T-helper 2 cell treated with Interferon-gamma antibody and Interleukin-4, amounts not matched to agents 5 μg/mL and 100 μg/mL, for 36 hours (primary cell): ENCODE measurements around the gene EFR3B.

Experiments
- DNase-seq: peaks from one replicate; pipeline ENCODE4 v3.0.0; 2021; ENCODE audit warnings: low spot score
- H3K27ac Mint-ChIP-seq: one replicate; pipeline ENCODE4 v1.8.0; 2021; ENCODE audit warnings: mild to moderate bottlenecking, mixed read lengths
- H3K27me3 Mint-ChIP-seq: one replicate; pipeline ENCODE4 v1.8.0; 2021; ENCODE audit warnings: low read depth, mixed read lengths
- H3K36me3 Mint-ChIP-seq: one replicate; pipeline ENCODE4 v1.8.0; 2021; ENCODE audit warnings: low read depth, mixed read lengths
- H3K4me1 Mint-ChIP-seq: one replicate; pipeline ENCODE4 v1.8.0; 2021; ENCODE audit warnings: low read depth, mixed read lengths
- H3K4me3 Mint-ChIP-seq: one replicate; pipeline ENCODE4 v1.8.0; 2022; ENCODE audit warnings: mild to moderate bottlenecking, moderate library complexity, mixed read lengths
- H3K9me3 Mint-ChIP-seq: one replicate; pipeline ENCODE4 v1.8.0; 2021; ENCODE audit warnings: mixed read lengths

Gene EFR3B

GRCh38 chr2:25023333-25023732, 18.5 kb upstream of the EFR3B start:
- H3K4me1 Mint-ChIP-seq, result no peaks in the 10 kb centered on the region

GRCh38 chr2:25025229-25026007, 16.5 kb upstream of the EFR3B start:
- no peak for DNase-seq
- peaks cover 5% of the 10 kb centered on the region for H3K27me3 Mint-ChIP-seq
- H3K4me3 Mint-ChIP-seq, result no peak overlapping the region
- no peaks in the 10 kb centered on the region for H3K36me3 Mint-ChIP-seq
- H3K4me1 Mint-ChIP-seq, result no peaks in the 10 kb centered on the region
- no peaks in the 10 kb centered on the region for H3K9me3 Mint-ChIP-seq
- H3K27ac Mint-ChIP-seq, result no peak overlapping the region

More at GRCh38 chr2:25023333-25023732, 18.5 kb upstream of the EFR3B start:
- no peak overlapping the region for H3K27ac Mint-ChIP-seq
- H3K9me3 Mint-ChIP-seq, result no peaks in the 10 kb centered on the region
- H3K4me3 Mint-ChIP-seq, result no peak overlapping the region
- DNase-seq, result no peak
- no peaks in the 10 kb centered on the region for H3K36me3 Mint-ChIP-seq
- peaks cover 5% of the 10 kb centered on the region for H3K27me3 Mint-ChIP-seq

GRCh38 chr2:25026008-25026530, 15.8 kb upstream of the EFR3B start:
- H3K27ac Mint-ChIP-seq, result no peak overlapping the region
- DNase-seq, result no peak

DNA sequence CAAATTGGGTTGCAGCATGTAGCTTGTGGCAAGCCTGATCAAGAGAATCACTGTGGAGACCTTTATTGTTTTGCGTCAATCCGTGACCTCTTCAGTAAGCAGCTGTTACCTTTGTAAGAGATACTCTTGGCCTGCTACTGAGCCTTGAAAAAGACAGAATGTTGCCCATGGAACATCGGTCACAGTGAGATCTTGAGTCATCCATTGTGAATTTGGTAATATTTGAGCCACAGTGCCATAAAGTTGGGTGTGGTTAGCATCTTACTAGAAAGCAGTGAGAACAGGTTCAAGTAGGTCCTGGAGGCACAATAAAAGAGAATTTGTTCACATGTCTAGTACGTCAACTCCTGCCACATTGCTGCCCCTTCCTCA, 12.7 kb upstream of the EFR3B start:
- H3K27ac Mint-ChIP-seq, result no peak overlapping the region
- H3K27me3 Mint-ChIP-seq, result peaks cover 3% of the 10 kb centered on the region
- no peaks in the 10 kb centered on the region for H3K36me3 Mint-ChIP-seq

More at GRCh38 chr2:25026008-25026530, 15.8 kb upstream of the EFR3B start:
- peaks cover 4% of the 10 kb centered on the region for H3K4me1 Mint-ChIP-seq
- no peak overlapping the region for H3K4me3 Mint-ChIP-seq
- H3K36me3 Mint-ChIP-seq, result no peaks in the 10 kb centered on the region
- no peaks in the 10 kb centered on the region for H3K9me3 Mint-ChIP-seq
- H3K27me3 Mint-ChIP-seq, result peaks cover 5% of the 10 kb centered on the region

GRCh38 chr2:25030702-25031101, 11.2 kb upstream of the EFR3B start:
- no peak overlapping the region for H3K27ac Mint-ChIP-seq
- H3K36me3 Mint-ChIP-seq, result no peaks in the 10 kb centered on the region
- no peak overlapping the region for H3K4me3 Mint-ChIP-seq
- no peak for DNase-seq
- H3K9me3 Mint-ChIP-seq, result no peaks in the 10 kb centered on the region
- H3K27me3 Mint-ChIP-seq, result no peaks in the 10 kb centered on the region
- peaks cover 4% of the 10 kb centered on the region for H3K4me1 Mint-ChIP-seq

More for the DNA sequence above, 12.7 kb upstream of the EFR3B start:
- Mint-ChIP-seq H3K9me3 (no peaks in the 10 kb centered on the region), H3K4me3 (no peak overlapping the region), H3K4me1 (peaks cover 4% of the 10 kb centered on the region)
- DNase-seq, result no peak

GRCh38 chr2:25032094-25032493, 9.8 kb upstream of the EFR3B start:
- H3K27ac Mint-ChIP-seq, result no peak overlapping the region
- no peaks in the 10 kb centered on the region for H3K36me3 Mint-ChIP-seq
- DNase-seq, result no peak
- no peak overlapping the region for H3K4me3 Mint-ChIP-seq
- H3K4me1 Mint-ChIP-seq, result peaks cover 4% of the 10 kb centered on the region
- H3K27me3 Mint-ChIP-seq, result no peaks in the 10 kb centered on the region
- no peaks in the 10 kb centered on the region for H3K9me3 Mint-ChIP-seq

DNA sequence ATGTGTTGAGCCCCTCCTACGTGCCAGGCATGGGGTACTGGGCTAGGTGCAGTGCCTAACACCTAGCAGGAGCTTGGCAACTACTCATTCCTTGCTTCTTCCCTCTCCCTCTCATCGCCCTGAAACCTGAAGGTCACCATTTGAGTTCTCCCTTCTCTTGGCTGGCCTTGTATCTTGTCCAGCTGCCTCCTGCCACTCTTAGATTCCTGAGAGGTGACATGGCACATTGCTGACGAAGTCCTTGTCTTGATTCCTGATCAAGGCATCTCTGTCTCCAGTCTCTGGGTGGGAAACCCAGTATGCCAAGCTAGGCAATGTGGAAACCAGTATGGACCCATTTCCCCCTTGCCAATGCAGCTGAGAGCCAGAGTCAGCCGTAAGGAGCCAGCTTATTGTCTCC, 9.0 kb upstream of the EFR3B start:
- no peak for DNase-seq
- H3K4me1 Mint-ChIP-seq, result peaks cover 4% of the 10 kb centered on the region
- no peaks in the 10 kb centered on the region for H3K9me3 Mint-ChIP-seq
- H3K36me3 Mint-ChIP-seq, result no peaks in the 10 kb centered on the region
- H3K27ac Mint-ChIP-seq, result no peak overlapping the region
- no peak overlapping the region for H3K4me3 Mint-ChIP-seq
- H3K27me3 Mint-ChIP-seq, result no peaks in the 10 kb centered on the region

DNA sequence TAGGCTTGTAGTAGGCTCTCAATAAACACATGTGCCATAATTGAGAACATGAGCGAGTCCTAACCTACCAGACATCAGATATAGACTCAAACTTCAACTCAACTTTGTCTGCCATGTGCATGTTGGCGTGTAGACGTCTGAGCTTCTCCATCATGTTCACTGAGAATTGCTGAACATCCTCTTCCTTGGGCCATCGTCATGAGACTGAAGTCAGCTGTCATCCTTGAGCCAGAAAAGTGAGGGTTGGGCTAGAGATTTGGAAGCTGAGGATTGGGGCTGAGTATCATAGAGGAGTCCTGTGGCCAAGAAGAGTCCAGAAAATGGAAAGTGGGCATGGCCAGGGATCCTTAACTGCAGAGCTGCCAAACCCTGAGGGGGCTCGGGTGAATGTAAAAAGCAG, 7.8 kb upstream of the EFR3B start:
- H3K36me3 Mint-ChIP-seq, result no peaks in the 10 kb centered on the region
- DNase-seq, result no peak
- peaks cover 4% of the 10 kb centered on the region for H3K4me1 Mint-ChIP-seq
- H3K27ac Mint-ChIP-seq, result no peak overlapping the region
- no peaks in the 10 kb centered on the region for H3K27me3 Mint-ChIP-seq
- no peak overlapping the region for H3K4me3 Mint-ChIP-seq
- H3K9me3 Mint-ChIP-seq, result no peaks in the 10 kb centered on the region

DNA sequence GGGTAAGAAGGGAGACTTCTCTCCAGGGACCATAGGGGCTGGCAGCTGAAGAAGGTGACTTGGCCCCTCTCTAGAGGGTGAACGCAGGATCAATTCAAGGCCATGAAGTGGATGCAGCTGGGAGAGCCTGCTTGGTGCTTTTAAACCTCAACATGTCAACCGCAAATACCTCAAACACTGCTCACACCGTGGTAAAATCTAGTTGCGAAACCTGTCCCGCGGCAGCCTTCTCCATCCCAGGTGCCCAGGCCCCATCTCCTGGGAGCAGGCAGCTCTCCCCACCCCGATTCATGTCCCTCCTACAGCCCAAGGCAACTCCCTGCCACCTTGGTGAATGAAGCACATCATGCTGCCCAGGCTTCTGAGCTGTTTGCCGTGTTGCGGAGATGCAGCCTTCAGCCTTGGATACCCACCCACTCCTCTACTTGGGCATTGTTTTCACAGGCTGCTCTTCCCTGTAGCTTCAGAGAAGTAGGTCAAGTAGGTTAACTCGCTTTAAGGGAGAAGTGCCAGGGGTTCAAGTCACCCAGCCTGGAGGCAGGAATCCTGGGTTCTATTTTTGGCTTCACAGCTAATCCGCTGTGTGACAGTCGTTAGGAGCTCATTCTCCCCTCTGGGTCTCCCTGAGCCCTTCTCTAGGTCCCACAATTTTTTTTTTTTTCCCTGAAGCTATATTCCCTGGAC, 6.2 kb upstream of the EFR3B start:
- Mint-ChIP-seq H3K27ac (no peak overlapping the region), H3K36me3 (no peaks in the 10 kb centered on the region), H3K4me1 (peaks cover 3% of the 10 kb centered on the region), H3K27me3 (peaks cover 7% of the 10 kb centered on the region), H3K4me3 (no peak overlapping the region), H3K9me3 (no peaks in the 10 kb centered on the region)
- DNase-seq, result no peak

GRCh38 chr2:25036221-25036559, 5.7 kb upstream of the EFR3B start:
- no peak overlapping the region for H3K27ac Mint-ChIP-seq
- no peak overlapping the region for H3K4me3 Mint-ChIP-seq
- peaks cover 11% of the 10 kb centered on the region for H3K27me3 Mint-ChIP-seq
- no peaks in the 10 kb centered on the region for H3K9me3 Mint-ChIP-seq
- H3K36me3 Mint-ChIP-seq, result no peaks in the 10 kb centered on the region
- no peak for DNase-seq
- H3K4me1 Mint-ChIP-seq, result peaks cover under 1% of the 10 kb centered on the region

- H3K36me3 Mint-ChIP-seq, result no peaks in the 10 kb centered on the region
Measured at GRCh38 chr2:25039126-25039525, 2.8 kb upstream of the EFR3B start.

GRCh38 chr2:25041307-25041927, 459 bp upstream of the EFR3B start:
- Mint-ChIP-seq H3K36me3 (no peaks in the 10 kb centered on the region), H3K9me3 (no peaks in the 10 kb centered on the region), H3K4me1 (peaks cover 17% of the 10 kb centered on the region), H3K27ac (no peak overlapping the region), H3K27me3 (peaks cover 48% of the 10 kb centered on the region), H3K4me3 (peak overlapping the region; percentile 68)
- no peak for DNase-seq

More at GRCh38 chr2:25039126-25039525, 2.8 kb upstream of the EFR3B start:
- H3K4me3 Mint-ChIP-seq, result no peak overlapping the region
- DNase-seq, result no peak
- no peak overlapping the region for H3K27ac Mint-ChIP-seq
- peaks cover 14% of the 10 kb centered on the region for H3K4me1 Mint-ChIP-seq
- no peaks in the 10 kb centered on the region for H3K9me3 Mint-ChIP-seq
- H3K27me3 Mint-ChIP-seq, result peaks cover 29% of the 10 kb centered on the region

- DNase-seq, result no peak
- Mint-ChIP-seq H3K4me3 (peak overlapping the region; percentile 85), H3K9me3 (no peaks in the 10 kb centered on the region), H3K27me3 (peaks cover 48% of the 10 kb centered on the region), H3K36me3 (no peaks in the 10 kb centered on the region), H3K4me1 (peaks cover 17% of the 10 kb centered on the region), H3K27ac (no peak overlapping the region)
Measured at GRCh38 chr2:25042321-25043240, 705 bp downstream of the EFR3B start.
